Occipital lobe (tissue), 2 donors: ENCODE results near the gene APOO. TPM values are rescaled to one million over a fixed set of nuclear protein-coding genes. Genes with fewer than 3 reads are reported as not detected.

Experiments
- DNase-seq: peaks from one replicate; lab custom pipeline; 2025; lab: John Stamatoyannopoulos, UW
- total RNA-seq: library from RNA; depleted of rRNA; stranded (reverse); fragments of >200 nt; gene quantifications from one replicate; pipeline ENCODE4 v1.2.3, GENCODE V29; 2014

Gene APOO
- total RNA-seq, 1 donor from 2014 or later, result 30.7 TPM

GRCh38 chrX:23786268-23786815, 121.4 kb downstream of the APOO start:
- no peak for DNase-seq

GRCh38 chrX:23785580-23785979, 122.2 kb downstream of the APOO start:
- DNase-seq, result no peak

GRCh38 chrX:23784470-23785331, 123.0 kb downstream of the APOO start:
- no peak for DNase-seq

GRCh38 chrX:23783589-23784469, 123.9 kb downstream of the APOO start:
- no peak for DNase-seq

Other genes with a start within 250 kb of the APOO start
- 37.9 TPM for gene PRDX4, start 240.4 kb downstream of the APOO start, total RNA-seq
- gene ACOT9, start 164.7 kb downstream of the APOO start, total RNA-seq, result 19.5 TPM
- gene SAT1, start 124.8 kb downstream of the APOO start, total RNA-seq, result 58.3 TPM
- not detected for gene CXorf58, start 68 bp upstream of the APOO start, total RNA-seq
- 40.4 TPM for gene KLHL15, start 119.2 kb upstream of the APOO start, total RNA-seq
- 313 TPM for gene EIF2S3, start 147.0 kb upstream of the APOO start, total RNA-seq
- gene ZFX, start 241.8 kb upstream of the APOO start, total RNA-seq, result 72.2 TPM